ENCODE measurements around the gene NPHP4. TPM values are rescaled to one million over a fixed set of nuclear protein-coding genes. Genes with fewer than 3 reads are reported as not detected.

Gene NPHP4
- total and polyA plus RNA-seq, 2 donors (not counting 3 experiments of a cell fraction or from before 2014, with no cell fraction given): 4.4 to 11.7 TPM

DNA sequence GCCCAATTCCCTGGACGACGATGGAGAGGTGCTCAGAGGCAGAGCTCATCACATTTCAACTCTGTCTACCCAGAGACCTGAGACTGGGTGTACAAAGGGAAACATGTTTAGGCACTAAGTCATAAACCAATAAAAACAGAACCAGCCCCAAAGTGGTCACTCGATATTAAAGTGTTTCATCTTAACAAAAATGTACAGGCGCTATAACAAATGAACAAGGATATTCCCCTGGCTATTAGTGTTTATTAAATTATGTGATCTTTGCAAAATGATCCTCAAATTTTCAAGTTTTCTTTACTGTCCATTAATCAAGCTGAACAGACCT lies 43.6 kb downstream of the NPHP4 start:
- CTCF ChIA-PET: no interaction called here
- TF ChIP-seq POLR2A (IDR thresholded peaks at IDR 0.05; ENCODE audit: low read depth, low read length) (no peak), GATA2 (IDR thresholded peaks at IDR 0.05; ENCODE audit: insufficient read depth, insufficient read length, low read depth, low read length) (no peak), MYC (IDR thresholded peaks at IDR 0.05; ENCODE audit: low read depth, low read length) (no peak)
- Histone ChIP-seq H3K4me2 (ENCODE audit: insufficient read depth, low read length) (no peak overlapping the region), H3K4me1 (ENCODE audit: control insufficient read depth, extremely low read depth, insufficient read depth, low read length) (no peaks in the 10 kb centered on the region), H4K20me1 (replicated peaks; ENCODE audit: control insufficient read depth, extremely low read depth, insufficient read depth, low read length) (no peaks in the 10 kb centered on the region), H3K27me3 (ENCODE audit: control insufficient read depth in 2 of 2, insufficient read depth in 2 of 2, low read length in 2 of 2) (no peaks in the 10 kb centered on the region), H3K36me3 (ENCODE audit: control insufficient read depth in 2 of 2, extremely low read depth in 1 of 2, insufficient read depth in 2 of 2, low read length in 2 of 2) (peaks cover 0 to 2% of the 10 kb centered on the region in 2 experiments), H3K9ac (replicated peaks; ENCODE audit: extremely low read depth, insufficient read depth, low read length) (no peak overlapping the region), H3K9me3 (replicated peaks; ENCODE audit: control insufficient read depth, insufficient read depth, low read length) (no peaks in the 10 kb centered on the region), H3K27ac (ENCODE audit: insufficient read depth, low read depth, low read length) (no peak overlapping the region), H3K4me3 (replicated peaks in 1 of 3; ENCODE audit: insufficient read depth in 1 of 3, low read depth in 1 of 3, low read length in 3 of 3) (no peak overlapping the region), H3K79me2 (ENCODE audit: control insufficient read depth, insufficient read depth, low read length) (no peaks in the 10 kb centered on the region), H2AFZ (ENCODE audit: low read depth, low read length) (no peak overlapping the region), H3K9me1 (replicated peaks; ENCODE audit: control insufficient read depth, extremely low read depth, insufficient read depth, low read length) (no peaks in the 10 kb centered on the region)
- intact Hi-C loops (cut with micrococcal nuclease): no loop called here
- no peak for FAIRE-seq
- dilution Hi-C loops (cut with MboI; ENCODE audit: extremely low pct_ligation_motif_present, low sequenced_read_pairs): no loop called here
- DNase-seq (ENCODE audit: low read depth, low spot score): no peak
- POLR2A ChIA-PET: no interaction called here
- BruUV-seq (replicated peaks): no TSS peak

- Histone ChIP-seq H3K36me3 (ENCODE audit: control insufficient read depth in 2 of 2, extremely low read depth in 1 of 2, insufficient read depth in 2 of 2, low read length in 2 of 2) (no peaks in the 10 kb centered on the region), H3K4me3 (replicated peaks in 1 of 3; ENCODE audit: insufficient read depth in 1 of 3, low read depth in 1 of 3, low read length in 3 of 3) (no peak overlapping the region), H3K9me3 (replicated peaks; ENCODE audit: control insufficient read depth, insufficient read depth, low read length) (no peaks in the 10 kb centered on the region), H3K9ac (replicated peaks; ENCODE audit: extremely low read depth, insufficient read depth, low read length) (no peak overlapping the region), H3K79me2 (ENCODE audit: control insufficient read depth, insufficient read depth, low read length) (no peaks in the 10 kb centered on the region), H3K27me3 (ENCODE audit: control insufficient read depth in 2 of 2, insufficient read depth in 2 of 2, low read length in 2 of 2) (no peaks in the 10 kb centered on the region), H3K27ac (ENCODE audit: insufficient read depth, low read depth, low read length) (no peak overlapping the region), H2AFZ (ENCODE audit: low read depth, low read length) (no peak overlapping the region), H3K4me2 (ENCODE audit: insufficient read depth, low read length) (no peak overlapping the region), H3K9me1 (replicated peaks; ENCODE audit: control insufficient read depth, extremely low read depth, insufficient read depth, low read length) (no peaks in the 10 kb centered on the region), H4K20me1 (replicated peaks; ENCODE audit: control insufficient read depth, extremely low read depth, insufficient read depth, low read length) (no peaks in the 10 kb centered on the region), H3K4me1 (ENCODE audit: control insufficient read depth, extremely low read depth, insufficient read depth, low read length) (no peaks in the 10 kb centered on the region)
- dilution Hi-C loops (cut with MboI; ENCODE audit: extremely low pct_ligation_motif_present, low sequenced_read_pairs): no loop called here
- POLR2A ChIA-PET: no interaction called here
- FAIRE-seq: no peak
- no peak for DNase-seq (ENCODE audit: low read depth, low spot score)
- no peak for TF ChIP-seq JUN (IDR thresholded peaks at IDR 0.05; ENCODE audit: borderline replicate concordance, insufficient read depth, insufficient read length, low read depth)
- no peak for TF ChIP-seq MYC (IDR thresholded peaks at IDR 0.05; ENCODE audit: low read depth, low read length)
- TF ChIP-seq POLR2AphosphoS5 (IDR thresholded peaks at IDR 0.05; ENCODE audit: insufficient read depth, low read depth, low read length): no peak
- no peak for TF ChIP-seq GATA2 (IDR thresholded peaks at IDR 0.05; ENCODE audit: insufficient read depth, insufficient read length, low read depth, low read length)
- TF ChIP-seq FOS (IDR thresholded peaks at IDR 0.05; ENCODE audit: borderline replicate concordance, insufficient read depth, low read length): no peak
- TF ChIP-seq POLR2A (IDR thresholded peaks at IDR 0.05; ENCODE audit: low read depth, low read length): no peak
- no peak for TF ChIP-seq EZH2 (IDR thresholded peaks at IDR 0.05; ENCODE audit: borderline replicate concordance, low read depth, low read length, severe bottlenecking)
- no peak for TF ChIP-seq MAX (IDR thresholded peaks at IDR 0.05; ENCODE audit: insufficient read depth, insufficient read length)
- TF ChIP-seq, protein P1, sequence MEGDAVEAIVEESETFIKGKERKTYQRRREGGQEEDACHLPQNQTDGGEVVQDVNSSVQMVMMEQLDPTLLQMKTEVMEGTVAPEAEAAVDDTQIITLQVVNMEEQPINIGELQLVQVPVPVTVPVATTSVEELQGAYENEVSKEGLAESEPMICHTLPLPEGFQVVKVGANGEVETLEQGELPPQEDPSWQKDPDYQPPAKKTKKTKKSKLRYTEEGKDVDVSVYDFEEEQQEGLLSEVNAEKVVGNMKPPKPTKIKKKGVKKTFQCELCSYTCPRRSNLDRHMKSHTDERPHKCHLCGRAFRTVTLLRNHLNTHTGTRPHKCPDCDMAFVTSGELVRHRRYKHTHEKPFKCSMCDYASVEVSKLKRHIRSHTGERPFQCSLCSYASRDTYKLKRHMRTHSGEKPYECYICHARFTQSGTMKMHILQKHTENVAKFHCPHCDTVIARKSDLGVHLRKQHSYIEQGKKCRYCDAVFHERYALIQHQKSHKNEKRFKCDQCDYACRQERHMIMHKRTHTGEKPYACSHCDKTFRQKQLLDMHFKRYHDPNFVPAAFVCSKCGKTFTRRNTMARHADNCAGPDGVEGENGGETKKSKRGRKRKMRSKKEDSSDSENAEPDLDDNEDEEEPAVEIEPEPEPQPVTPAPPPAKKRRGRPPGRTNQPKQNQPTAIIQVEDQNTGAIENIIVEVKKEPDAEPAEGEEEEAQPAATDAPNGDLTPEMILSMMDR (IDR thresholded peaks at IDR 0.05; ENCODE audit: extremely low read depth in 1 of 2, insufficient read depth in 1 of 2, low read depth in 1 of 2, low read length in 2 of 2): no peak
- CTCF ChIA-PET: no interaction called here
- BruUV-seq (replicated peaks): no TSS peak
- intact Hi-C loops (cut with micrococcal nuclease): no loop called here
Measured at GRCh38 chr1:5947978-5948680, 44.1 kb downstream of the NPHP4 start.

Measured in endothelial cell of umbilical vein (primary cell).